HepG2 (cell line): Measurements from ENCODE around the gene PLEKHH3. TPM values are rescaled to one million over a fixed set of nuclear protein-coding genes. Genes with fewer than 3 reads are reported as not detected.

ENCODE experiments used
- ARNTL ChIP-seq: sonication (generic); formaldehyde crosslinking; IDR thresholded peaks from 2 replicates; pipeline ENCODE4 v1.4.0; 2020; ENCODE audit warnings: mild to moderate bottlenecking, missing genetic modification reagents
- ELF4 ChIP-seq: sonication (generic); formaldehyde crosslinking; IDR thresholded peaks from 2 replicates; pipeline ENCODE4 v1.5.0; 2020; ENCODE audit warnings: missing genetic modification reagents, mild to moderate bottlenecking, moderate library complexity, borderline replicate concordance
- MXD4 ChIP-seq: IDR thresholded peaks from 2 replicates; pipeline ENCODE4 v1.6.1; 2016; ENCODE audit warnings: mild to moderate bottlenecking, missing biosample characterization, missing genetic modification reagents
- PRDM4 ChIP-seq: sonication (generic); formaldehyde crosslinking; IDR thresholded peaks from 2 replicates; pipeline ENCODE4 v1.9.0; 2021; ENCODE audit warnings: missing genetic modification reagents, borderline replicate concordance
- RBM22 ChIP-seq: fragments of 200-400 bp; formaldehyde crosslinking; optimal IDR thresholded peaks from 2 replicates; pipeline ENCODE3; 2017; ENCODE audit warnings: mild to moderate bottlenecking, low read length, moderate library complexity
- RXRB ChIP-seq: IDR thresholded peaks from 2 replicates; pipeline ENCODE4 v1.6.1; 2016; ENCODE audit warnings: borderline replicate concordance, missing genetic modification reagents, missing compliant biosample characterization
- SNAI1 ChIP-seq: sonication (generic); formaldehyde crosslinking; IDR thresholded peaks from 2 replicates; pipeline ENCODE4 v1.5.0; 2020; ENCODE audit warnings: mild to moderate bottlenecking, missing genetic modification reagents, borderline replicate concordance
- STAT6 ChIP-seq: sonication (generic); formaldehyde crosslinking; IDR thresholded peaks from 2 replicates; pipeline ENCODE4 v1.4.0; 2020; ENCODE audit warnings: missing genetic modification reagents, mild to moderate bottlenecking, borderline replicate concordance
- U2AF2 ChIP-seq: fragments of 200-400 bp; formaldehyde crosslinking; IDR thresholded peaks from 2 replicates; pipeline ENCODE4 v1.6.1; 2017; ENCODE audit warnings: low read depth, mild to moderate bottlenecking, low read length
- ZFP36L1 ChIP-seq: sonication (generic); formaldehyde crosslinking; IDR thresholded peaks from 2 replicates; pipeline ENCODE4 v1.8.0; 2022; ENCODE audit warnings: mild to moderate bottlenecking, missing genetic modification reagents, moderate library complexity
- ZNF646 ChIP-seq: sonication (generic); formaldehyde crosslinking; IDR thresholded peaks from 2 replicates; pipeline ENCODE4 v1.9.0; 2021; ENCODE audit warnings: mild to moderate bottlenecking, missing genetic modification reagents
- ZNF850 ChIP-seq: sonication (generic); formaldehyde crosslinking; conservative IDR thresholded peaks from 2 replicates; pipeline ENCODE4 v1.9.0; 2021; ENCODE audit warnings: mild to moderate bottlenecking, missing genetic modification reagents
- polyA plus RNA-seq, 8 experiments: library from polyadenylated mRNA; depleted of rRNA in 3 of 8; stranded (reverse) in 7 of 8; unstranded in 1 of 8; fragments of >200 nt; fragmentation: Illumina TruSeq in 4 of 8; extraction: Trizol in 4 of 8; gene quantifications; 2 replicates each; pipeline versions ENCODE4 v1.2.1 to v1.2.3, GENCODE V29; 2011 to 2016; ENCODE audit warnings: low read depth in 4 of 8, missing spikeins in 1 of 8, mixed read lengths in 1 of 8; ENCODE audit not compliant: insufficient read depth in 1 of 8
- total RNA-seq, 5 experiments: library from RNA; depleted of rRNA; stranded (reverse); fragments of >200 nt; fragmentation: Illumina TruSeq; extraction: Trizol; gene quantifications; 2 replicates each; pipeline ENCODE4 v1.2.3, GENCODE V29; 2016; ENCODE audit warnings: low read depth in 1 of 5
- TF ChIP-seq, protein P1 (sequence below): sonication (generic); formaldehyde crosslinking; IDR thresholded peaks from 2 replicates; pipeline ENCODE4 v1.5.0; 2020; ENCODE audit warnings: missing genetic modification reagents
- TF ChIP-seq, protein P2 (sequence below): sonication (generic); formaldehyde crosslinking; IDR thresholded peaks from 2 replicates; pipeline ENCODE4 v1.4.0; 2020; ENCODE audit warnings: missing genetic modification reagents

PLEKHH3 gene
- total and polyA plus RNA-seq, 2 of the 13 experiments (the other 11 are each of a cell fraction or from before 2014, with no cell fraction given) = 6.0 to 19.9 TPM

GRCh38 chr17:42618442-42619150 is 58.2 kb downstream of the PLEKHH3 start (continued):
- TF ChIP-seq PRDM4 (CRISPR knock-in tag) (0 out of 2 replicates have a peak, but pooled peaks have one; percentile 29), ZFP36L1 (CRISPR knock-in tag) (0 out of 2 replicates have a peak, but pooled peaks have one; percentile 30), RBM22 (no peak), ELF4 (CRISPR knock-in tag) (no peak), U2AF2 (no peak), MXD4 (CRISPR knock-in tag) (no peak; the same call in 1 of the 2 replicates), ARNTL (no peak), ZNF646 (CRISPR knock-in tag) (no peak), RXRB (CRISPR knock-in tag) (peak; percentile 47; the same call in 1 of the 2 replicates), STAT6 (CRISPR knock-in tag) (no peak), SNAI1 (no peak), ZNF850 (no peak)
- TF ChIP-seq, protein P1, sequence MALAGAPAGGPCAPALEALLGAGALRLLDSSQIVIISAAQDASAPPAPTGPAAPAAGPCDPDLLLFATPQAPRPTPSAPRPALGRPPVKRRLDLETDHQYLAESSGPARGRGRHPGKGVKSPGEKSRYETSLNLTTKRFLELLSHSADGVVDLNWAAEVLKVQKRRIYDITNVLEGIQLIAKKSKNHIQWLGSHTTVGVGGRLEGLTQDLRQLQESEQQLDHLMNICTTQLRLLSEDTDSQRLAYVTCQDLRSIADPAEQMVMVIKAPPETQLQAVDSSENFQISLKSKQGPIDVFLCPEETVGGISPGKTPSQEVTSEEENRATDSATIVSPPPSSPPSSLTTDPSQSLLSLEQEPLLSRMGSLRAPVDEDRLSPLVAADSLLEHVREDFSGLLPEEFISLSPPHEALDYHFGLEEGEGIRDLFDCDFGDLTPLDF (CRISPR knock-in tag) = no peak
- TF ChIP-seq, protein P2, sequence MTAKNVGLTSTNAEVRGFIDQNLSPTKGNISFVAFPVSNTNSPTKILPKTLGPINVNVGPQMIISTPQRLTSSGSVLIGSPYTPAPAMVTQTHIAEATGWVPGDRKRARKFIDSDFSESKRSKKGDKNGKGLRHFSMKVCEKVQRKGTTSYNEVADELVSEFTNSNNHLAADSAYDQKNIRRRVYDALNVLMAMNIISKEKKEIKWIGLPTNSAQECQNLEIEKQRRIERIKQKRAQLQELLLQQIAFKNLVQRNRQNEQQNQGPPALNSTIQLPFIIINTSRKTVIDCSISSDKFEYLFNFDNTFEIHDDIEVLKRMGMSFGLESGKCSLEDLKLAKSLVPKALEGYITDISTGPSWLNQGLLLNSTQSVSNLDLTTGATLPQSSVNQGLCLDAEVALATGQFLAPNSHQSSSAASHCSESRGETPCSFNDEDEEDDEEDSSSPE = peak; percentile 49; the same call in 1 of the 2 replicates
